Stimulated activated CD4-positive, alpha-beta T cell treated with anti-CD3 and anti-CD28 coated beads, Interleukin-15, amount 100 ng/mL, for 1 hour (primary cell): Measurements from ENCODE around the gene CYP1B1.
"Not testable (repeated sequence)": the region's sequence is repeated elsewhere in the genome, so short reads cannot be mapped to it uniquely, and the experiment has no call there.

Source experiments
- DNase-seq, 2 donors: peaks; one replicate each; pipeline ENCODE4 v3.0.0-alpha.2; 2020; ENCODE audit warnings: low read depth in 1 of 2, low spot score in 1 of 2

CYP1B1 gene

GRCh38 chr2:38099099-38100028, 23.4 kb upstream of the CYP1B1 start:
- no peak for DNase-seq

GRCh38 chr2:38098421-38099098, 22.6 kb upstream of the CYP1B1 start:
- DNase-seq, result no peak

- no peak for DNase-seq
Observed at GRCh38 chr2:38097988-38098385, 22.0 kb upstream of the CYP1B1 start.

GRCh38 chr2:38097258-38097987, 21.5 kb upstream of the CYP1B1 start:
- no peak for DNase-seq

- no peak for DNase-seq
Observed at GRCh38 chr2:38095996-38096861, 20.3 kb upstream of the CYP1B1 start.

- no peak for DNase-seq
Observed at GRCh38 chr2:38095079-38095995, 19.4 kb upstream of the CYP1B1 start.

- DNase-seq, result no peak
Observed at GRCh38 chr2:38093527-38094165, 17.7 kb upstream of the CYP1B1 start.

- no peak for DNase-seq
Observed at GRCh38 chr2:38092196-38092902, 16.4 kb upstream of the CYP1B1 start.

- no peak for DNase-seq
Observed at GRCh38 chr2:38091760-38092159, 15.8 kb upstream of the CYP1B1 start.

GRCh38 chr2:38090928-38091327, 15.0 kb upstream of the CYP1B1 start:
- DNase-seq, result no peak

- not testable (repeated sequence) for DNase-seq
Observed at GRCh38 chr2:38090212-38090611, 14.3 kb upstream of the CYP1B1 start.

- DNase-seq, result not testable (repeated sequence)
Observed at GRCh38 chr2:38085998-38086698, 10.2 kb upstream of the CYP1B1 start.

GRCh38 chr2:38084556-38084955, 8.6 kb upstream of the CYP1B1 start:
- DNase-seq, result not testable (repeated sequence)

- DNase-seq, result not testable (repeated sequence)
Observed at GRCh38 chr2:38082727-38083126, 6.8 kb upstream of the CYP1B1 start.

- no peak for DNase-seq
Observed at GRCh38 chr2:38080346-38080745, 4.4 kb upstream of the CYP1B1 start.

GRCh38 chr2:38079116-38080052, 3.4 kb upstream of the CYP1B1 start:
- no peak for DNase-seq

- no peak for DNase-seq
Observed at GRCh38 chr2:38077431-38077769, 1.4 kb upstream of the CYP1B1 start.
